T-helper 2 cell treated with Interferon-gamma antibody and Interleukin-4, amounts not matched to agents 5 μg/mL and 100 μg/mL, for 36 hours (primary cell): ENCODE results near the gene WFDC6.
"Not testable (repeated sequence)": the region's sequence is repeated elsewhere in the genome, so short reads cannot be mapped to it uniquely, and the experiment has no call there.

ENCODE experiments used
- DNase-seq: peaks from one replicate; pipeline ENCODE4 v3.0.0; 2021; ENCODE audit warnings: low spot score
- H3K27ac Mint-ChIP-seq: one replicate; pipeline ENCODE4 v1.8.0; 2021; ENCODE audit warnings: mild to moderate bottlenecking, mixed read lengths
- H3K27me3 Mint-ChIP-seq: one replicate; pipeline ENCODE4 v1.8.0; 2021; ENCODE audit warnings: low read depth, mixed read lengths
- H3K36me3 Mint-ChIP-seq: one replicate; pipeline ENCODE4 v1.8.0; 2021; ENCODE audit warnings: low read depth, mixed read lengths
- H3K4me1 Mint-ChIP-seq: one replicate; pipeline ENCODE4 v1.8.0; 2021; ENCODE audit warnings: low read depth, mixed read lengths
- H3K4me3 Mint-ChIP-seq: one replicate; pipeline ENCODE4 v1.8.0; 2022; ENCODE audit warnings: mild to moderate bottlenecking, moderate library complexity, mixed read lengths
- H3K9me3 Mint-ChIP-seq: one replicate; pipeline ENCODE4 v1.8.0; 2021; ENCODE audit warnings: mixed read lengths

The WFDC6 gene

GRCh38 chr20:45539382-45539781 is at the start of gene WFDC6:
Gene WFDC6 (minus strand): TSS chr20:45539482. CDS start chr20:45539407, 75 bp downstream.
- H3K27ac Mint-ChIP-seq, result no peak within 1 kb of the TSS
- no peaks in the 10 kb centered on the region for H3K9me3 Mint-ChIP-seq
- peaks cover 3% of the 10 kb centered on the region for H3K27me3 Mint-ChIP-seq
- no peak within 1 kb of the TSS for H3K4me3 Mint-ChIP-seq
- H3K4me1 Mint-ChIP-seq, result no peaks in the 10 kb centered on the region
- H3K36me3 Mint-ChIP-seq, result no peaks in the 10 kb centered on the region
- no peak for DNase-seq

GRCh38 chr20:45588800-45589199 is 49.5 kb upstream of the WFDC6 start:
- no peak for DNase-seq
- H3K9me3 Mint-ChIP-seq, result no peaks in the 10 kb centered on the region
- no peak overlapping the region for H3K4me3 Mint-ChIP-seq
- H3K4me1 Mint-ChIP-seq, result no peaks in the 10 kb centered on the region
- H3K27ac Mint-ChIP-seq, result no peak overlapping the region
- H3K27me3 Mint-ChIP-seq, result peaks cover 16% of the 10 kb centered on the region
- no peaks in the 10 kb centered on the region for H3K36me3 Mint-ChIP-seq

- not testable (repeated sequence) for H3K36me3 Mint-ChIP-seq, DNase-seq, H3K27ac Mint-ChIP-seq, H3K4me3 Mint-ChIP-seq, H3K4me1 Mint-ChIP-seq, H3K9me3 Mint-ChIP-seq
- peaks cover 15% of the 10 kb centered on the region for H3K27me3 Mint-ChIP-seq
These were observed 46.7 kb upstream of the WFDC6 start for GRCh38 chr20:45585986-45586385.

- not testable (repeated sequence) for H3K4me1 Mint-ChIP-seq, DNase-seq, H3K36me3 Mint-ChIP-seq, H3K27ac Mint-ChIP-seq, H3K9me3 Mint-ChIP-seq, H3K4me3 Mint-ChIP-seq
- peaks cover 17% of the 10 kb centered on the region for H3K27me3 Mint-ChIP-seq
These were observed 45.0 kb upstream of the WFDC6 start for GRCh38 chr20:45584294-45584693.

- Mint-ChIP-seq H3K4me3 (no peak overlapping the region), H3K27me3 (peaks cover 18% of the 10 kb centered on the region), H3K9me3 (no peaks in the 10 kb centered on the region), H3K4me1 (no peaks in the 10 kb centered on the region), H3K27ac (no peak overlapping the region), H3K36me3 (no peaks in the 10 kb centered on the region)
- no peak for DNase-seq
These were observed 44.2 kb upstream of the WFDC6 start for GRCh38 chr20:45583502-45583901.

GRCh38 chr20:45581702-45582101 is 42.4 kb upstream of the WFDC6 start:
- H3K4me1 Mint-ChIP-seq, result no peaks in the 10 kb centered on the region
- H3K4me3 Mint-ChIP-seq, result no peak overlapping the region
- no peak for DNase-seq
- H3K27me3 Mint-ChIP-seq, result peaks cover 18% of the 10 kb centered on the region
- H3K9me3 Mint-ChIP-seq, result no peaks in the 10 kb centered on the region
- H3K27ac Mint-ChIP-seq, result no peak overlapping the region
- H3K36me3 Mint-ChIP-seq, result no peaks in the 10 kb centered on the region

- Mint-ChIP-seq H3K36me3 (no peaks in the 10 kb centered on the region), H3K4me1 (no peaks in the 10 kb centered on the region), H3K9me3 (no peaks in the 10 kb centered on the region), H3K4me3 (no peak within 1 kb of the TSS), H3K27ac (no peak within 1 kb of the TSS), H3K27me3 (peaks cover 19% of the 10 kb centered on the region)
- no peak for DNase-seq
These were observed 39.9 kb upstream of the WFDC6 start, which contains the start of gene WFDC8 for GRCh38 chr20:45579184-45579583. Gene WFDC8 (minus strand): TSS chr20:45579284. CDS start chr20:45579247, 37 bp downstream.

GRCh38 chr20:45578231-45578630 is 38.9 kb upstream of the WFDC6 start:
- Mint-ChIP-seq H3K4me3 (no peak overlapping the region), H3K27me3 (peaks cover 16% of the 10 kb centered on the region), H3K36me3 (no peaks in the 10 kb centered on the region), H3K9me3 (no peaks in the 10 kb centered on the region), H3K27ac (no peak overlapping the region), H3K4me1 (no peaks in the 10 kb centered on the region)
- no peak for DNase-seq

GRCh38 chr20:45576995-45577394 is 37.7 kb upstream of the WFDC6 start:
- H3K36me3 Mint-ChIP-seq, result no peaks in the 10 kb centered on the region
- H3K27me3 Mint-ChIP-seq, result peaks cover 12% of the 10 kb centered on the region
- no peaks in the 10 kb centered on the region for H3K9me3 Mint-ChIP-seq
- DNase-seq, result no peak
- H3K27ac Mint-ChIP-seq, result no peak overlapping the region
- H3K4me3 Mint-ChIP-seq, result no peak overlapping the region
- no peaks in the 10 kb centered on the region for H3K4me1 Mint-ChIP-seq

- Mint-ChIP-seq H3K4me3 (no peak overlapping the region), H3K27ac (no peak overlapping the region), H3K4me1 (no peaks in the 10 kb centered on the region), H3K9me3 (no peaks in the 10 kb centered on the region), H3K27me3 (peaks cover 10% of the 10 kb centered on the region), H3K36me3 (no peaks in the 10 kb centered on the region)
- no peak for DNase-seq
These were observed 36.6 kb upstream of the WFDC6 start for GRCh38 chr20:45575931-45576330.

- not testable (repeated sequence) for H3K4me3 Mint-ChIP-seq, DNase-seq, H3K4me1 Mint-ChIP-seq, H3K36me3 Mint-ChIP-seq, H3K27ac Mint-ChIP-seq, H3K27me3 Mint-ChIP-seq, H3K9me3 Mint-ChIP-seq
These were observed 30.4 kb upstream of the WFDC6 start for GRCh38 chr20:45569650-45570049.

GRCh38 chr20:45564760-45565276 is 25.5 kb upstream of the WFDC6 start:
- Mint-ChIP-seq H3K27ac (no peak overlapping the region), H3K36me3 (no peaks in the 10 kb centered on the region), H3K4me3 (no peak overlapping the region), H3K4me1 (no peaks in the 10 kb centered on the region), H3K27me3 (peaks cover 4% of the 10 kb centered on the region), H3K9me3 (no peaks in the 10 kb centered on the region)
- DNase-seq, result no peak

- peaks cover 2% of the 10 kb centered on the region for H3K27me3 Mint-ChIP-seq
These were observed 15.9 kb upstream of the WFDC6 start for GRCh38 chr20:45555198-45555597.

GRCh38 chr20:45552456-45552855 is 13.2 kb upstream of the WFDC6 start:
- DNase-seq, result no peak
- H3K9me3 Mint-ChIP-seq, result no peaks in the 10 kb centered on the region
- no peak overlapping the region for H3K4me3 Mint-ChIP-seq
- H3K4me1 Mint-ChIP-seq, result no peaks in the 10 kb centered on the region
- no peaks in the 10 kb centered on the region for H3K36me3 Mint-ChIP-seq
- H3K27ac Mint-ChIP-seq, result no peak overlapping the region
- H3K27me3 Mint-ChIP-seq, result peaks cover 7% of the 10 kb centered on the region

More at GRCh38 chr20:45555198-45555597, 15.9 kb upstream of the WFDC6 start:
- H3K36me3 Mint-ChIP-seq, result no peaks in the 10 kb centered on the region
- no peak overlapping the region for H3K27ac Mint-ChIP-seq
- no peaks in the 10 kb centered on the region for H3K9me3 Mint-ChIP-seq
- no peaks in the 10 kb centered on the region for H3K4me1 Mint-ChIP-seq
- H3K4me3 Mint-ChIP-seq, result no peak overlapping the region
- no peak for DNase-seq

- Mint-ChIP-seq H3K4me1 (no peaks in the 10 kb centered on the region), H3K27me3 (peaks cover 8% of the 10 kb centered on the region), H3K4me3 (no peak overlapping the region), H3K36me3 (no peaks in the 10 kb centered on the region), H3K27ac (no peak overlapping the region), H3K9me3 (no peaks in the 10 kb centered on the region)
- DNase-seq, result no peak
These were observed 11.5 kb upstream of the WFDC6 start for GRCh38 chr20:45550765-45551164.
